IMR-90 (cell line): Measurements from ENCODE around the gene MTPN. TPM values are rescaled to one million over a fixed set of nuclear protein-coding genes. Genes with fewer than 3 reads are reported as not detected.

ENCODE experiments used
- ATAC-seq: fragments of 200-7000 bp; cut with Tn5 transposase; 2 replicates; pipeline ENCODE4 v1.9.1; 2020; ENCODE audit warnings: low read depth, mild to moderate bottlenecking, moderate library complexity
- BruUV-seq: library from RNA; stranded (reverse); fragments of 400-500 nt; replicated peaks from 2 replicates; lab custom pipeline; 2021; lab: Mats Ljungman, UMichigan
- CTCF ChIA-PET: fragments of 300-600 bp; formaldehyde crosslinking; extraction: SDS; loops from one replicate; lab custom pipeline; 2021; ENCODE audit warnings: antibody characterized with exemption; lab: Yijun Ruan, JAX
- POLR2A ChIA-PET: fragments of 300-600 bp; sonication (Branson Sonifier 250); formaldehyde crosslinking; loops from one replicate; lab custom pipeline; 2022; ENCODE audit warnings: antibody characterized with exemption; ENCODE audit not compliant: unreplicated experiment; lab: Charles Lee
- DNase-seq: peaks from one replicate; pipeline ENCODE4 v3.0.0; 2013
- H2AFZ ChIP-seq: replicated peaks from 2 replicates; pipeline ENCODE3; 2013; ENCODE audit warnings: low read length, mild to moderate bottlenecking; ENCODE audit not compliant: poor library complexity
- H2AK5ac ChIP-seq: 2 replicates; pipeline ENCODE4 v1.6.1; 2013; ENCODE audit warnings: low read depth, low read length, inconsistent platforms
- H2AK9ac ChIP-seq: replicated peaks from 2 replicates; pipeline ENCODE3; 2013; ENCODE audit warnings: mild to moderate bottlenecking, low read depth, low read length, moderate library complexity; ENCODE audit not compliant: poor library complexity
- H2BK120ac ChIP-seq: 2 replicates; pipeline ENCODE4 v1.6.1; 2013; ENCODE audit warnings: low read depth, low read length, inconsistent platforms
- H2BK15ac ChIP-seq: 3 replicates; pipeline ENCODE4 v1.6.1; 2013; ENCODE audit warnings: low read depth, low read length, inconsistent platforms
- H2BK20ac ChIP-seq: 2 replicates; pipeline ENCODE4 v1.6.1; 2013; ENCODE audit warnings: low read depth, mild to moderate bottlenecking, inconsistent platforms, low read length, moderate library complexity
- H2BK5ac ChIP-seq: 2 replicates; pipeline ENCODE4 v1.6.1; 2013; ENCODE audit warnings: mild to moderate bottlenecking, low read depth, low read length, inconsistent platforms; ENCODE audit not compliant: poor library complexity, severe bottlenecking
- H3K14ac ChIP-seq: replicated peaks from 2 replicates; pipeline ENCODE4 v1.6.1; 2013; ENCODE audit warnings: low read depth, low read length, inconsistent platforms
- H3K18ac ChIP-seq: 2 replicates; pipeline ENCODE4 v1.6.1; 2013; ENCODE audit warnings: low read depth, low read length, control low read depth
- H3K23ac ChIP-seq: 2 replicates; pipeline ENCODE4 v1.6.1; 2013; ENCODE audit warnings: low read depth, low read length, inconsistent platforms
- H3K27ac ChIP-seq: 2 replicates; pipeline ENCODE4 v1.5.1; 2013; ENCODE audit warnings: mild to moderate bottlenecking, control low read depth, low read length; ENCODE audit not compliant: insufficient read depth
- H3K27me3 ChIP-seq: 2 replicates; pipeline ENCODE4 v1.6.1; 2013; ENCODE audit warnings: low read length; ENCODE audit not compliant: control insufficient read depth, insufficient read depth
- H3K36me3 ChIP-seq: 2 replicates; pipeline ENCODE4 v1.6.1; 2013; ENCODE audit warnings: low read length, mixed read lengths; ENCODE audit not compliant: control insufficient read depth, insufficient read depth
- H3K4ac ChIP-seq: 2 replicates; pipeline ENCODE4 v1.6.1; 2013; ENCODE audit warnings: low read depth, low read length, inconsistent platforms
- H3K4me1 ChIP-seq: 2 replicates; pipeline ENCODE4 v1.6.1; 2013; ENCODE audit warnings: low read length, mixed read lengths; ENCODE audit not compliant: control insufficient read depth, insufficient read depth
- H3K4me2 ChIP-seq: 2 replicates; pipeline ENCODE4 v1.6.1; 2013; ENCODE audit warnings: low read depth, mild to moderate bottlenecking, control low read depth, low read length, moderate library complexity
- H3K4me3 ChIP-seq: 2 replicates; pipeline ENCODE4 v1.5.1; 2013; ENCODE audit warnings: low read depth, mild to moderate bottlenecking, control low read depth, low read length, moderate library complexity; ENCODE audit not compliant: insufficient read depth
- H3K56ac ChIP-seq: 2 replicates; pipeline ENCODE4 v1.6.1; 2013; ENCODE audit warnings: low read length, inconsistent platforms; ENCODE audit not compliant: insufficient read depth; ENCODE audit errors: extremely low read depth
- H3K79me1 ChIP-seq, 2 experiments: 2 replicates each; pipeline ENCODE4 v1.6.1; 2013; ENCODE audit warnings: low read length in 2 of 2, inconsistent platforms in 1 of 2, low read depth in 1 of 2
- H3K9ac ChIP-seq: 2 replicates; pipeline ENCODE4 v1.6.1; 2013; ENCODE audit warnings: low read depth, low read length, control low read depth
- H3K9me1 ChIP-seq: 2 replicates; pipeline ENCODE4 v1.6.1; 2013; ENCODE audit warnings: low read length, inconsistent platforms; ENCODE audit not compliant: insufficient read depth
- H3K9me3 ChIP-seq: 2 replicates; pipeline ENCODE4 v1.6.1; 2013; ENCODE audit warnings: low read length; ENCODE audit not compliant: control insufficient read depth, insufficient read depth
- H4K20me1 ChIP-seq: 2 replicates; pipeline ENCODE4 v1.6.1; 2013; ENCODE audit warnings: low read length, inconsistent platforms; ENCODE audit not compliant: insufficient read depth
- H4K5ac ChIP-seq: 2 replicates; pipeline ENCODE4 v1.6.1; 2013; ENCODE audit warnings: mild to moderate bottlenecking, low read depth, low read length, control low read depth
- H4K8ac ChIP-seq, 2 experiments: 2 replicates each; pipeline ENCODE4 v1.6.1; 2013; ENCODE audit warnings: low read depth in 2 of 2, low read length in 2 of 2, control low read depth in 1 of 2, inconsistent platforms in 1 of 2
- H4K91ac ChIP-seq: 2 replicates; pipeline ENCODE4 v1.6.1; 2013; ENCODE audit warnings: low read depth, low read length, inconsistent platforms; ENCODE audit not compliant: insufficient read depth
- BHLHE40 ChIP-seq: fragments of 150-350 bp; IDR thresholded peaks from 2 replicates; pipeline ENCODE4 v1.6.1; 2016; ENCODE audit warnings: mild to moderate bottlenecking, low read depth, low read length
- CEBPB ChIP-seq: IDR thresholded peaks from 2 replicates; pipeline ENCODE4 v1.6.1; 2012; ENCODE audit warnings: low read depth, low read length, improper control_type of control experiment
- CHD1 ChIP-seq: IDR thresholded peaks from 2 replicates; pipeline ENCODE4 v1.6.1; 2012; ENCODE audit warnings: low read depth, low read length, improper control_type of control experiment
- FOS ChIP-seq: fragments of 150-350 bp; IDR thresholded peaks from 2 replicates; pipeline ENCODE4 v1.6.1; 2016; ENCODE audit warnings: low read depth, low read length
- MAFK ChIP-seq: IDR thresholded peaks from 2 replicates; pipeline ENCODE4 v1.6.1; 2012; ENCODE audit warnings: low read depth, low read length, improper control_type of control experiment
- MAZ ChIP-seq: IDR thresholded peaks from 2 replicates; pipeline ENCODE4 v1.6.1; 2012; ENCODE audit warnings: low read depth, mild to moderate bottlenecking, low read length, improper control_type of control experiment, moderate library complexity, borderline replicate concordance
- MXI1 ChIP-seq: IDR thresholded peaks from 2 replicates; pipeline ENCODE4 v1.6.1; 2012; ENCODE audit warnings: low read depth, mild to moderate bottlenecking, low read length, moderate library complexity, borderline replicate concordance
- NFE2L2 ChIP-seq: fragments of 150-350 bp; IDR thresholded peaks from 2 replicates; pipeline ENCODE4 v1.6.1; 2016; ENCODE audit warnings: low read depth, mild to moderate bottlenecking, low read length
- POLR2A ChIP-seq: IDR thresholded peaks from 2 replicates; pipeline ENCODE4 v1.6.1; 2012; ENCODE audit warnings: mild to moderate bottlenecking, low read depth, low read length
- RAD21 ChIP-seq: IDR thresholded peaks from 2 replicates; pipeline ENCODE4 v1.6.1; 2012; ENCODE audit warnings: low read length, improper control_type of control experiment
- RCOR1 ChIP-seq: IDR thresholded peaks from 2 replicates; pipeline ENCODE4 v1.6.1; 2012; ENCODE audit warnings: mild to moderate bottlenecking, low read length, improper control_type of control experiment; ENCODE audit not compliant: insufficient replicate concordance
- RFX5 ChIP-seq: IDR thresholded peaks from 2 replicates; pipeline ENCODE4 v1.8.0; 2012; ENCODE audit warnings: low read depth, mild to moderate bottlenecking, low read length, moderate library complexity
- SMC3 ChIP-seq: fragments of 150-350 bp; IDR thresholded peaks from 2 replicates; pipeline ENCODE4 v1.6.1; 2016; ENCODE audit warnings: low read depth, mild to moderate bottlenecking, antibody characterized with exemption, low read length, moderate library complexity
- USF2 ChIP-seq: fragments of 150-350 bp; IDR thresholded peaks from 2 replicates; pipeline ENCODE4 v1.6.1; 2017; ENCODE audit warnings: mild to moderate bottlenecking, antibody characterized with exemption, low read length, low read depth
- WGBS, 2 experiments: methylation state at CpG; one replicate each; pipeline versions ENCODE4 v1.1.5 to v1.1.7; 2013; ENCODE audit warnings: missing lambda C conversion rate in 2 of 2; ENCODE audit not compliant: insufficient read length in 1 of 2; ENCODE audit errors: extremely low coverage in 2 of 2; 5-methylcytosine and 5-hydroxymethylcytosine counted together
- dilution Hi-C: fragments of 300-500 bp; cut with HindIII; formaldehyde crosslinking; loops from one replicate; pipeline ENCODE4 v1.14.3; 2018; ENCODE audit warnings: low sequenced_read_pairs; ENCODE audit not compliant: unreplicated experiment
- in situ Hi-C: fragments of 300-500 bp; cut with MboI; formaldehyde crosslinking; loops from 3 replicates; pipeline ENCODE4 v1.14.3; 2019; ENCODE audit warnings: low sequenced_read_pairs, inconsistent platforms, mixed read lengths
- intact Hi-C: fragments of 100-400 bp; cut with micrococcal nuclease; formaldehyde crosslinking; loops from 2 replicates; pipeline ENCODE4 v1.10.0; 2022
- polyA plus RNA-seq, 3 experiments: library from polyadenylated mRNA; depleted of rRNA; stranded (reverse); fragments of >200 nt; gene quantifications; 2 replicates each; pipeline ENCODE4 v1.2.3, GENCODE V29; 2012; ENCODE audit warnings: low replicate concordance in 1 of 3
- total RNA-seq: library from RNA; depleted of rRNA; stranded (reverse); fragments of >200 nt; gene quantifications from 2 replicates; pipeline ENCODE4 v1.2.3, GENCODE V29; 2012
- TF ChIP-seq, protein P1 (sequence below): fragments of 150-350 bp; IDR thresholded peaks from 2 replicates; pipeline ENCODE4 v1.6.1; 2016; ENCODE audit warnings: low read depth, mild to moderate bottlenecking, low read length, moderate library complexity, borderline replicate concordance
- TF ChIP-seq, protein P2 (sequence below): conservative IDR thresholded peaks from 2 replicates; pipeline ENCODE4 v1.5.1; 2012; ENCODE audit warnings: mild to moderate bottlenecking, low read depth, low read length, improper control_type of control experiment

Gene MTPN
- total and polyA plus RNA-seq, 2 of the 4 experiments (the other 2 are of a cell fraction), result 58.8 to 94.4 TPM

GRCh38 chr7:135913404-135913803 is 63.8 kb downstream of the MTPN start:
- Histone ChIP-seq H2AK9ac (no peak overlapping the region), H3K79me1 (no peaks in the 10 kb centered on the region), H4K8ac (no peak overlapping the region), H2BK120ac (no peak overlapping the region), H2AFZ (no peak overlapping the region), H4K20me1 (no peaks in the 10 kb centered on the region), H3K4me1 (no peaks in the 10 kb centered on the region), H3K4me3 (no peak overlapping the region), H3K9me1 (no peaks in the 10 kb centered on the region), H3K56ac (no peak overlapping the region), H3K18ac (no peak overlapping the region), H2BK15ac (no peak overlapping the region), H2AK5ac (no peak overlapping the region), H3K36me3 (no peaks in the 10 kb centered on the region), H3K9me3 (no peaks in the 10 kb centered on the region), H2BK20ac (no peak overlapping the region), H3K9ac (no peak overlapping the region), H3K4me2 (no peak overlapping the region), H3K23ac (no peak overlapping the region), H2BK5ac (no peak overlapping the region), H3K4ac (no peak overlapping the region), H4K5ac (no peak overlapping the region), H3K27me3 (no peaks in the 10 kb centered on the region), H4K91ac (no peak overlapping the region), H3K27ac (no peak overlapping the region), H3K14ac (no peak overlapping the region)
- dilution Hi-C loops, result no loop called here
- intact Hi-C loops, result no loop called here
- BruUV-seq, result no TSS peak
- TF ChIP-seq, protein P1, sequence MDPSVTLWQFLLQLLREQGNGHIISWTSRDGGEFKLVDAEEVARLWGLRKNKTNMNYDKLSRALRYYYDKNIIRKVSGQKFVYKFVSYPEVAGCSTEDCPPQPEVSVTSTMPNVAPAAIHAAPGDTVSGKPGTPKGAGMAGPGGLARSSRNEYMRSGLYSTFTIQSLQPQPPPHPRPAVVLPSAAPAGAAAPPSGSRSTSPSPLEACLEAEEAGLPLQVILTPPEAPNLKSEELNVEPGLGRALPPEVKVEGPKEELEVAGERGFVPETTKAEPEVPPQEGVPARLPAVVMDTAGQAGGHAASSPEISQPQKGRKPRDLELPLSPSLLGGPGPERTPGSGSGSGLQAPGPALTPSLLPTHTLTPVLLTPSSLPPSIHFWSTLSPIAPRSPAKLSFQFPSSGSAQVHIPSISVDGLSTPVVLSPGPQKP, result no peak
- TF ChIP-seq SMC3 (no peak), FOS (no peak), MAZ (no peak), USF2 (no peak), MXI1 (no peak), MAFK (no peak), BHLHE40 (no peak), RFX5 (no peak), NFE2L2 (no peak), RAD21 (no peak), POLR2A (no peak), CEBPB (no peak), CHD1 (no peak), RCOR1 (no peak)
- TF ChIP-seq, protein P2, sequence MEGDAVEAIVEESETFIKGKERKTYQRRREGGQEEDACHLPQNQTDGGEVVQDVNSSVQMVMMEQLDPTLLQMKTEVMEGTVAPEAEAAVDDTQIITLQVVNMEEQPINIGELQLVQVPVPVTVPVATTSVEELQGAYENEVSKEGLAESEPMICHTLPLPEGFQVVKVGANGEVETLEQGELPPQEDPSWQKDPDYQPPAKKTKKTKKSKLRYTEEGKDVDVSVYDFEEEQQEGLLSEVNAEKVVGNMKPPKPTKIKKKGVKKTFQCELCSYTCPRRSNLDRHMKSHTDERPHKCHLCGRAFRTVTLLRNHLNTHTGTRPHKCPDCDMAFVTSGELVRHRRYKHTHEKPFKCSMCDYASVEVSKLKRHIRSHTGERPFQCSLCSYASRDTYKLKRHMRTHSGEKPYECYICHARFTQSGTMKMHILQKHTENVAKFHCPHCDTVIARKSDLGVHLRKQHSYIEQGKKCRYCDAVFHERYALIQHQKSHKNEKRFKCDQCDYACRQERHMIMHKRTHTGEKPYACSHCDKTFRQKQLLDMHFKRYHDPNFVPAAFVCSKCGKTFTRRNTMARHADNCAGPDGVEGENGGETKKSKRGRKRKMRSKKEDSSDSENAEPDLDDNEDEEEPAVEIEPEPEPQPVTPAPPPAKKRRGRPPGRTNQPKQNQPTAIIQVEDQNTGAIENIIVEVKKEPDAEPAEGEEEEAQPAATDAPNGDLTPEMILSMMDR, result no peak
- whole genome bisulfite sequencing, 2 experiments, result no CpG with 5 or more reads among the region's 2 CpGs
- in situ Hi-C loops, result no loop called here
- ATAC-seq (no peak), DNase-seq (no peak)
- CTCF ChIA-PET, result no interaction called here
- POLR2A ChIA-PET, result no interaction called here
